ENCODE results near the gene RASGRP3.

Gene RASGRP3

DNA sequence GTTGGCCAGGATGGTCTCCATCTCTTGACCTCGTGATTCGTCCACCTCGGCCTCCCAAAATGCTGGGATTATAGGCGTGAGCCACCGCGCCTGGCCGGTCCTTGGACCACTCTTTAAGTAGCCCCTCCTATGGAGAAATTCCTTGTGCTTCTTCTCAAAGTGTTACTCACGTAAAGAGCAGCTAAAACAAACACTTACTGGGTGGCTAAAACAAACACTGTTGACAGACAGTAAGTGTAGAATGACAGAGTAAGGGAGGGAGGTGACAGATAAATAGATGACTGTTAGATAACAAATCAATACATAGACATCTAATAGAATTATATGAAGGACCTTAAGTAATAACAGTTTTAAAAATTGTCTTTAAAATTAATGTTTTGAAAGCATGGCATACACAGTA lies 40.9 kb upstream of the RASGRP3 start:
- Histone ChIP-seq H3K27me3 (ENCODE audit: insufficient read depth, poor library complexity, severe bottlenecking) (no peaks in the 10 kb centered on the region), H3K4me3 (replicated peaks; ENCODE audit: insufficient read depth, low read length) (no peak overlapping the region), H3K27ac (replicated peaks) (no peak overlapping the region)
- TF ChIP-seq, protein P1, sequence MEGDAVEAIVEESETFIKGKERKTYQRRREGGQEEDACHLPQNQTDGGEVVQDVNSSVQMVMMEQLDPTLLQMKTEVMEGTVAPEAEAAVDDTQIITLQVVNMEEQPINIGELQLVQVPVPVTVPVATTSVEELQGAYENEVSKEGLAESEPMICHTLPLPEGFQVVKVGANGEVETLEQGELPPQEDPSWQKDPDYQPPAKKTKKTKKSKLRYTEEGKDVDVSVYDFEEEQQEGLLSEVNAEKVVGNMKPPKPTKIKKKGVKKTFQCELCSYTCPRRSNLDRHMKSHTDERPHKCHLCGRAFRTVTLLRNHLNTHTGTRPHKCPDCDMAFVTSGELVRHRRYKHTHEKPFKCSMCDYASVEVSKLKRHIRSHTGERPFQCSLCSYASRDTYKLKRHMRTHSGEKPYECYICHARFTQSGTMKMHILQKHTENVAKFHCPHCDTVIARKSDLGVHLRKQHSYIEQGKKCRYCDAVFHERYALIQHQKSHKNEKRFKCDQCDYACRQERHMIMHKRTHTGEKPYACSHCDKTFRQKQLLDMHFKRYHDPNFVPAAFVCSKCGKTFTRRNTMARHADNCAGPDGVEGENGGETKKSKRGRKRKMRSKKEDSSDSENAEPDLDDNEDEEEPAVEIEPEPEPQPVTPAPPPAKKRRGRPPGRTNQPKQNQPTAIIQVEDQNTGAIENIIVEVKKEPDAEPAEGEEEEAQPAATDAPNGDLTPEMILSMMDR (IDR thresholded peaks at IDR 0.05; ENCODE audit: insufficient read depth, low read length): no peak
- TF ChIP-seq POLR2AphosphoS5 (IDR thresholded peaks at IDR 0.05; ENCODE audit: low read depth): no peak
- no peak for TF ChIP-seq GABPA (IDR thresholded peaks at IDR 0.05; ENCODE audit: low read depth)
- TF ChIP-seq, protein P2, sequence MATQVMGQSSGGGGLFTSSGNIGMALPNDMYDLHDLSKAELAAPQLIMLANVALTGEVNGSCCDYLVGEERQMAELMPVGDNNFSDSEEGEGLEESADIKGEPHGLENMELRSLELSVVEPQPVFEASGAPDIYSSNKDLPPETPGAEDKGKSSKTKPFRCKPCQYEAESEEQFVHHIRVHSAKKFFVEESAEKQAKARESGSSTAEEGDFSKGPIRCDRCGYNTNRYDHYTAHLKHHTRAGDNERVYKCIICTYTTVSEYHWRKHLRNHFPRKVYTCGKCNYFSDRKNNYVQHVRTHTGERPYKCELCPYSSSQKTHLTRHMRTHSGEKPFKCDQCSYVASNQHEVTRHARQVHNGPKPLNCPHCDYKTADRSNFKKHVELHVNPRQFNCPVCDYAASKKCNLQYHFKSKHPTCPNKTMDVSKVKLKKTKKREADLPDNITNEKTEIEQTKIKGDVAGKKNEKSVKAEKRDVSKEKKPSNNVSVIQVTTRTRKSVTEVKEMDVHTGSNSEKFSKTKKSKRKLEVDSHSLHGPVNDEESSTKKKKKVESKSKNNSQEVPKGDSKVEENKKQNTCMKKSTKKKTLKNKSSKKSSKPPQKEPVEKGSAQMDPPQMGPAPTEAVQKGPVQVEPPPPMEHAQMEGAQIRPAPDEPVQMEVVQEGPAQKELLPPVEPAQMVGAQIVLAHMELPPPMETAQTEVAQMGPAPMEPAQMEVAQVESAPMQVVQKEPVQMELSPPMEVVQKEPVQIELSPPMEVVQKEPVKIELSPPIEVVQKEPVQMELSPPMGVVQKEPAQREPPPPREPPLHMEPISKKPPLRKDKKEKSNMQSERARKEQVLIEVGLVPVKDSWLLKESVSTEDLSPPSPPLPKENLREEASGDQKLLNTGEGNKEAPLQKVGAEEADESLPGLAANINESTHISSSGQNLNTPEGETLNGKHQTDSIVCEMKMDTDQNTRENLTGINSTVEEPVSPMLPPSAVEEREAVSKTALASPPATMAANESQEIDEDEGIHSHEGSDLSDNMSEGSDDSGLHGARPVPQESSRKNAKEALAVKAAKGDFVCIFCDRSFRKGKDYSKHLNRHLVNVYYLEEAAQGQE (IDR thresholded peaks at IDR 0.05; ENCODE audit: insufficient replicate concordance, low read depth): no peak
- TF ChIP-seq SPI1 (IDR thresholded peaks at IDR 0.05; ENCODE audit: borderline replicate concordance, low read depth): no peak
- no peak for DNase-seq (ENCODE audit: low read depth in 1 of 2, low spot score in 1 of 2)

GRCh38 chr2:33436083-33436482 lies 40.4 kb upstream of the RASGRP3 start:
- no peak for DNase-seq (ENCODE audit: low read depth in 1 of 2, low spot score in 1 of 2)
- Histone ChIP-seq H3K27ac (replicated peaks) (no peak overlapping the region), H3K4me3 (replicated peaks; ENCODE audit: insufficient read depth, low read length) (no peak overlapping the region), H3K27me3 (ENCODE audit: insufficient read depth, poor library complexity, severe bottlenecking) (no peaks in the 10 kb centered on the region)
- TF ChIP-seq, protein P2 (IDR thresholded peaks at IDR 0.05; ENCODE audit: insufficient replicate concordance, low read depth): no peak
- TF ChIP-seq GABPA (IDR thresholded peaks at IDR 0.05; ENCODE audit: low read depth) (no peak), SPI1 (IDR thresholded peaks at IDR 0.05; ENCODE audit: borderline replicate concordance, low read depth) (no peak), POLR2AphosphoS5 (IDR thresholded peaks at IDR 0.05; ENCODE audit: low read depth) (no peak)
- TF ChIP-seq, protein P1 (IDR thresholded peaks at IDR 0.05; ENCODE audit: insufficient read depth, low read length): no peak

DNA sequence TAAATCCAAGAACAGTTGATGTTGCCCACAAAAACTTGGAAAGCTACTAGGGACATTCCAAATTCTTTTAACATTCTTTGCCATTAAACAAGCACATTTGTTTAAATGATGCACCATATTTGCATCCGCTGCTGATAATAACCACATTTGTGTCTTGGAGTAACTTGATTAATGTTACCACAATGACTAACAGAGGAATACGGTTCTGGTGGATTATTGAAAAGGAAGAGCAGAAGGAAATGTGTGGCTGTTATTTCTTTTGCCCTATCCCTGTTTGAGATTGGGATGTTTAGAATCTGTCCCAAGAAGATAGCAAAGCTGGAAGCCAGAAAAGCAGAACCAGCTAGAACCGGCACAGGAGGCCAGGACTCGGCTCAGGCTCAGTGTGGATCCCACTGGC lies 39.2 kb upstream of the RASGRP3 start:
- H3K27me3 ChIP-seq (ENCODE audit: insufficient read depth, poor library complexity, severe bottlenecking): no peaks in the 10 kb centered on the region
- TF ChIP-seq POLR2AphosphoS5 (IDR thresholded peaks at IDR 0.05; ENCODE audit: low read depth): no peak
- TF ChIP-seq SPI1 (IDR thresholded peaks at IDR 0.05; ENCODE audit: borderline replicate concordance, low read depth): no peak
- TF ChIP-seq, protein P2 (IDR thresholded peaks at IDR 0.05; ENCODE audit: insufficient replicate concordance, low read depth): no peak
- no peak for TF ChIP-seq GABPA (IDR thresholded peaks at IDR 0.05; ENCODE audit: low read depth)
- TF ChIP-seq, protein P1 (IDR thresholded peaks at IDR 0.05; ENCODE audit: insufficient read depth, low read length): no peak
- no peak for DNase-seq (ENCODE audit: low read depth in 1 of 2, low spot score in 1 of 2)
- H3K27ac ChIP-seq (replicated peaks): no peak overlapping the region
- H3K4me3 ChIP-seq (replicated peaks; ENCODE audit: insufficient read depth, low read length): no peak overlapping the region
